Raji (cell line): Measurements from ENCODE around the gene P2RX2.

ENCODE experiments used
- POLR2A ChIP-seq: IDR thresholded peaks from 2 replicates; pipeline ENCODE4 v1.6.1; 2011; ENCODE audit warnings: low read depth, low read length, control low read depth; ENCODE audit not compliant: insufficient read depth

P2RX2 gene

DNA sequence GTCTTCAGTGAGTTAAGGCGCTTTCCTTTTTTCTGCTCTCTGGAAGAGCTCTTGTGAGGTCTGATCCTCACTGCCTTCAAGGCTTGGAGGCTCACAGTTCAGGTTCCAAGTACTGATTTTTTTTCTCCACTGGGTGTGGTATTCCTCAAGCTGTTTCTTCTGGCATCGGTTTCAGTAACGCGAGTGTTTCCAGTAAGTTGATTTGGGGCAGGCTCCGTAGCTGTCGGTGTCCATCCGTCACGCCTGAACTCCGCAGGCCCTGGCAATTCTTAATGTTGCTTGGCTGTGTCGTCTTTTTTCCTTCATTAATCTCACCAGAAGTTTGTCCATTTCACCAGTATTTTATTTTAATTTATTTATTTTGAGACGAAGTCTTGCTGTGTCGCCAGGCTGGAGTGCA lies 38.8 kb upstream of the P2RX2 start:
- no peak for TF ChIP-seq POLR2A

DNA sequence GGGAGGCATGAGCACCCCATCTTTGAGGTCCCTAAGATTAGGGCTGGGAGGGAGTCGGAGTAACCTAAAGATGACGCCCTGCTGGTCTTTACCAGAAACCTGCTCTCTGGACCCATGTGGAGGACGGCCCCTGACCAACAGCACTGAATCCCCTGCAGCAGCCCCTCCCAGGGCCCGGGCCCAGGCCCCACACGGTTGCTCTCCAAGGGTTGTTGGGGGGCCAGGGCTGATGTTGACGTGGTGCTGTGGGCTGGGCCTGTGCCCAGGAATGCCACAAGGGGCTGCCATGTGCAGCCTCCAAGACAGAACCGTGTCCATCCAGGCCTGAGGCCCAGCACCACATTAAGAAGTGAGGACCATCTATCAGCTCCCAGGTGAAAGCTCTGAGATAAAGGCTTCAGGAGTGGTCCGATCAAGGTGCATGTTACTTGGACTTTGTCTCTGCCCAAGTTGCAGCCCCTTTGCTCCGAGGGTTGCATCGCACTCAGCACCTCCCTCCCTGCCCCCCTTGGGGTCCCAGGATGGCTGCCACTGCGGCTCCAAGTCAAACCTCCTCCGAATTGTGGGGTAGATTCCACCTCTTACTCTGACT lies 37.8 kb upstream of the P2RX2 start:
- no peak for TF ChIP-seq POLR2A

DNA sequence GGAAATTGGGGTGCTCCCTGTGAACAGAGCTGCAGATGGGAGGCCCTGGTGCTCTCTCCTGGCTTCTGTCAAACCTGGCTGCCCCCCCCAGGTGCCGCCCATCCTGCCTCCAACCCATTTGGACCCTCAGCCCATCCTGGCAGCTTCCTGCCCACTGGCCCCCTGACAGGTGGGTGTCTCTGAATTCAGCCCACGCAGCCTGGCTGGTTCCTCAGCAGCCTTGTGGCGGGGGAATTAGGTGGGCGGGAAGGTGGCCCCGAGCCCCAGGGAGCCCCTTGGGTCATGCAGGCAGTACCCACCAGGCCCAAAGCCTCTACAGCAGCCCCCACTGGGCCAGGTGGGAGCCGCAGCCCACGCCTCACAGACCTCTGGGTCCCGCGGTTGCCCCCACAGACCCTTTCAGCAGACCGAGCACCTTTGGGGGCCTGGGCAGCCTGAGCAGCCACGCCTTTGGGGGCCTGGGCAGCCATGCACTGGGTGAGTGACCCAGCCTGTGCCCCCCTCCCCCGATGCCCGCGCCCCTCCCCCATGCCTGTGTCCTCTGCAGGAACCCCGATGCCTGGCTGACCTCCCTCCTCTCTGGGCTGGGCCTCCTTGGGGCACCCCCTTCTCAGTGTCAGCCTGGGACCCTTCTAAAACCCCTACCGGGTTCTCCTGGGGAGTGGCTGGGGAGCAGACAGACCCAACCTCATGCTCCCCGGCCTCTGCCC lies 37.1 kb upstream of the P2RX2 start:
- no peak for TF ChIP-seq POLR2A

DNA sequence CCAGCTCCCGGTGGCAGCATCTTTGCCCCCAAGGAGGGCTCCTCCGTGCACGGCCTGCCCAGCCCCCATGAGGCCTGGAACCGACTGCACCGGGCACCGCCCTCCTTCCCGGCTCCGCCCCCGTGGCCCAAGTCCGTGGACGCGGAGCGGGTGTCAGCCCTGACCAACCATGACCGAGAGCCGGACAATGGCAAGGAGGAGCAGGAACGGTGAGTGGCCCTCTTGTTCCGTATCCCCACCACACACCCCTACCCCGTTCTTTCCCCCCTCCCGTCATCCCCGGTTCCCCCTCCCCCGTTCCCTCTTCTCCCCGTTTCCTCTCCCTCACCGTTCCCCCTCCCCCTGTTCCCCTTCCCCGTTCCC lies 36.5 kb upstream of the P2RX2 start:
- no peak for TF ChIP-seq POLR2A

DNA sequence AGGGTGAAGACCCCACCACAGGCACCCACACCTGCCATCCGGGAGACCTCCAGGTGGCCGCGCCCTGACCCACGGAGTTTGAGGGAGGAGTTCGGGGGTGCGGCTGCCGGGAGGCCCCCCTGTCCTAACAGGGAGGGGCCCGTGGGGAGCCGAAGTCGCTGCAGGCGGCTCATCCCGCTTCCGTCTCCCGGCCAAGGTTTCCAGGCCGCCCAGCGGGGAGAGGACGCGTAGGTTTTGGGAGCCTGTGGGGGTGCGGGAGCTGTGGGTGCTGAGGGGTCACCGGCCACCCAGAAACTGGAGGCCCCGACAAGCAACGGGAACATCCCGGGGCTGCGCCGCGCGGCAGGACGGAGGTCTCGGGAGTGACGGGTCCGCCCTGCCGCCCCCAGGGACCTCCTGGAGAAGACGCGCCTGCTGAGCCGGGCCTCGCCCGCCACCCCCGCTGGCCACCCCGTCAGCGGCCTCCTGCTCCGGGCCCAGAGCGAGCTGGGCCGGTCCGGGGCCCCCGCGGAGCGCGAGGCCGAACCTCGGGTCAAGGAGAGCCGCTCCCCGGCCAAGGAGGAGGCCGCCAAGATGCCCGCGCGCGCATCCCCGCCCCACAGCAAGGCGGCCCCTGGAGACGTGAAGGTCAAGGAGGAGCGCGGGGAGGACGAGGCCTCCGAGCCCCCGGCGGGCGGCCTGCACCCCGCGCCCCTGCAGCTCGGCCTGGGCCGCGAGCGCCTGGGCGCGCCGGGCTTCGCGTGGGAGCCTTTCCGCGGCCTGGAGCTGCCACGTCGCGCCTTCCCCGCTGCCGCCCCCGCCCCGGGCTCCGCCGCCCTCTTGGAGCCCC lies 35.8 kb upstream of the P2RX2 start:
- TF ChIP-seq POLR2A, result no peak

DNA sequence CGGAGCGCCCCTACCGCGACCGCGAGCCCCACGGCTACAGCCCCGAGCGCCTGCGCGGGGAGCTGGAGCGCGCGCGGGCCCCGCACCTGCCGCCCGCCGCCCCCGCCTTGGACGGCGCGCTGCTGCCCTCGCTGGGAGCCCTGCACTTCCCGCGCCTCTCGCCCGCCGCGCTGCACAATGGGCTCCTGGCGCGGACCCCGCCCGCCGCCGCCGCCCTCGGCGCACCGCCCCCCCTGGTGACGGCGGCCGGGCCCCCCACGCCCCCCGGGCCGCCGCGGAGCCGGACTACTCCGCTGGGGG lies 35.2 kb upstream of the P2RX2 start:
- TF ChIP-seq POLR2A, result no peak

DNA sequence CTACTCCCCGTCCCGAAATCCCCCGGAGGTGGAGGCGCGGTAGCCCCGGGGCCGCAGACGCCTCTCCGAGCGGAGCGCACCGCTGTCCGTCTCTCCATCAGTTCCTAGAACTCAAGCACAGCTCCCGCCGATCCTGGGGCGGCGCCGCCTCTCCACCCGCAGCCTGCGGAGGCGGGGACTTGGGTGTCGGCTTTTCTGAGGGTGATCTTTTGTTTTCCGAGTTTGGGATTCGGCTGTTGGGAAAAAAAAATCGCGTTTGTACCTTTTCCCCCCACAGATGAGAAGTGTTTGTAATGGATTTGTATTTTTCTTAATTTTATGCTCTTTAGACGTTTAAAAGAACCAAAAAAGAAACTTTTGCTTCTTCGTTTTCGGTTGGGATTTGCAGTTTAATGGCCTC lies 34.8 kb upstream of the P2RX2 start:
- no peak for TF ChIP-seq POLR2A

DNA sequence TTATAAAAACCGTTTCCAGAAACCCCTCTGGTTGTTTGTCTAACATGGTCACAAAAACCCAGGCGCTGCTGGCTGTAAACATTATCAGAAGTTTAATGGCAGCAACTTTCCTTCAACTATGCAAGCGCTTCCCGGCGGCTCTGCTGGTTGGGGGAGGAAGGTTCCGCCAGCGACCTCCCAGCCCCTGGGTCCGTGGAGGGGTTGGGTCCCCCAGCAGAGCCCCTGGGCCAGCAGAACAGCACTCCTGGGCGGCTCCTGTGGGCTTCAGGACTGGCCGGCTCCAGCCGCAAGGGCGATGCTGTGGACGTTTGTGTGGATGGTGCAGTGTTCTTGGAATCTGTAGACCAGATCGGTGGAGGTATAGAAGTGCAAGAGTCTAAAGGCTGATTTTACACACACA lies 34.1 kb upstream of the P2RX2 start:
- TF ChIP-seq POLR2A, result no peak

DNA sequence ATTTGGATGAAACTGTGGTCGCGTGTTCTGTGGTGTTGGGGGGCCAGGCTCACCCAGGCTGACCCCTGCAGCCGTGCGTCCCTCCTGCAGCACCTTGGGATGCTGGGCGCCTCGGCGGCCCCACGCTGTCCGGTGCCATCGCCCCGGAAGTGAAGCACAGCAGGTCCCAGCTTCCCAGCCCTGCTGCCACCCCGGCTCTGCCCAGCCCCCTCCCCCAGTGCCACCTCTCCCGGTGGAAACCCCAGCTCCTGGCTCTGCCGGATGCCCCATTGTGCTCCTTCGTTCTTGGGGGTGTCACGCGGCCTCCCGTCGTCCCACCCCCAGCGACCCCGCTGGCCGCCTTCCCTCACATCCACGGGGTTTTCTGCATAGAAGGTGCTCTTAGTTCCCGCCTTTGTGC lies 33.4 kb upstream of the P2RX2 start:
- no peak for TF ChIP-seq POLR2A

DNA sequence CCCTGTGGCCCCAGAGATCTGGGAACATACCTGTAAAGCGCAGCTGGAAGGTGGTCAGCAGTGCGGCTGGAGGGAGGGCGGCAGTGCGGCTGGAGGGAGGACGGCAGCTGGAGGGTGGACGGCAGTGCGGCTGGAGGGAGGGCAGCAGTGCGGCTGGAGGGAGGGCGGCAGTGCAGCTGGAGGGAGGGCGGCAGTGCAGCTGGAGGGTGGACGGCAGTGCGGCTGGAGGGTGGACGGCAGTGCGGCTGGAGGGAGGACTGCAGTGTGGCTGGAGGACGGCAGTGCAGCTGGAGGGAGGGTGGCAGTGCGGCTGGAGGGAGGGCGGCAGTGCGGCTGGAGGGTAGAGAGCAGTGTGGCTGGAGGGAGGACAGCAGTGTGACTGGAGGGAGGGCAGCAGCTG lies 31.6 kb upstream of the P2RX2 start:
- TF ChIP-seq POLR2A, result no peak

DNA sequence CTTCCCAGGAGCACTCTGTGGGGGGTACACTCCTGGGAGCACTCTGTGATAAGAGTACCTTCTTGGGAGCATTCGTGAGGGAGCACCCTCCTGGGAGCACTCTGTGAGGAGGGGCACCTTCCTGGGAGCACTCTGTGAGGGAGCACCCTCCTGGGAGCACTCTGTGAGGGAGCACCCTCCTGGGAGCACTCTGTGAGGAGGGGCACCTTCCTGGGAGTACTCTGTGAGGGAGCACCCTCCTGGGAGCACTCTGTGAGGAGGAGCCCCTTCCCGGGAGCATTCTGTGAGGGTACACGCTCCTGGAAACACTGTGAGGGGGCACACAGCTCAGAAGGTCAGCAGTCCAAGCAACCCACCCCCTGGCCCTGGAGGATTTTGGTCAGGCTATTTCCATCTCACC lies 30.8 kb upstream of the P2RX2 start:
- no peak for TF ChIP-seq POLR2A

DNA sequence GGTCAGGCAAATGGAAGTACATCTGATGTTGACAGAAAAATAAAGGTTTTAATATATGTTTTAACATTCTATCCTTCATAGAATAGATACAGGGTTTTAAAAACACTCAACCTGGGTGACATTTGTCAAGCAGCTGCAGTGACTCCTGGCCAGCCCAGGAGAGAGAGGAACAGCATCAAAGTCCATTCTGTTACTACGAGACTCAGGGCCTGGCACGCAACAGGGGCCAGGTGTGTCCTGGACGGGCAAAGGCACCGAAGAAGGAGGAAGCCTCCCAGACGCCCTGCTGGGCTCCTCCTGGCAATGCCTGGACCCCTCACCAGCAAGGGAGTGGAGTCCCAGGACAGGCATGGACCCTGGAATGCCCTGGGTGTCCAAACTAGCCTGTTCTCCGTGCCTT lies 30.3 kb upstream of the P2RX2 start:
- no peak for TF ChIP-seq POLR2A

DNA sequence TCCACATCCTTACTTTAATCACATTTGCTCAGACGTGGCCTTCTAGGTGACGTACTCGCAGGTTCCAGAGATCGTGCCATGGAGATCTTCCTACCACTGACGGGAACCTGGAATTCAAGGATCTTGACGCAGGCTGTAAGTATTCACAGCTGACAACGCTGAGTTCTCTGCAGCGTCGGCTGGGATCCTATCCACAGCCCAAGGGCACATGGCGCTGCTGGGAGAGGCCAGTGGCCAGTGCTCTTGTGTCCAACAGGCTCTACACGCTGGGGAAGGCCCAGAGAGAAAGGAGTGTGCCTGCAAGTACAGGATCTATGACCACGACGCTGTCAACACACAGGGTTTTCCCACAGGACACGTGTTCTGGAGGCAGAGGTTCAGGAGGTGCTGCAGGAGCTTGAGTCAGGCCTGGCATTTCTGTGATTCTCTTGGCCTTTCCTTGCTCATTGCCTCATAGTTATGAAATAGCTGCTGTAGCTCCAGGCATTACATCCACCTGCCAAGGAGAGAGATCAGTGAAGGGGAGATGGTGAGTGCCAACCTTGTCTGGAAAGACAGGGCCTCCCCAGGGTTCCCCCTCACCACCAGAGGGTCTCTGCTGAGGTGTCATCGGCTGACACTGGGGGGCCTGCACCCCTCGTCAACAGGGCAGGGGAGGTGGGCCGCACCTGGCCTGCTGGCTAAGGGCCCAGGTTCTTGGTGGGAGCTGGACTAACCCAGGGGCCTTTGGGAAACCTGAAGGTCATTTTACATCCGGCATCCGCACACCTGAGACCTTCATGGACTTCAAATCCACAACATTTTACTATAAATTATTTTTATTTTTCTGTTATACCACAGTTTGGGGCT lies 29.5 kb upstream of the P2RX2 start:
- no peak for TF ChIP-seq POLR2A

DNA sequence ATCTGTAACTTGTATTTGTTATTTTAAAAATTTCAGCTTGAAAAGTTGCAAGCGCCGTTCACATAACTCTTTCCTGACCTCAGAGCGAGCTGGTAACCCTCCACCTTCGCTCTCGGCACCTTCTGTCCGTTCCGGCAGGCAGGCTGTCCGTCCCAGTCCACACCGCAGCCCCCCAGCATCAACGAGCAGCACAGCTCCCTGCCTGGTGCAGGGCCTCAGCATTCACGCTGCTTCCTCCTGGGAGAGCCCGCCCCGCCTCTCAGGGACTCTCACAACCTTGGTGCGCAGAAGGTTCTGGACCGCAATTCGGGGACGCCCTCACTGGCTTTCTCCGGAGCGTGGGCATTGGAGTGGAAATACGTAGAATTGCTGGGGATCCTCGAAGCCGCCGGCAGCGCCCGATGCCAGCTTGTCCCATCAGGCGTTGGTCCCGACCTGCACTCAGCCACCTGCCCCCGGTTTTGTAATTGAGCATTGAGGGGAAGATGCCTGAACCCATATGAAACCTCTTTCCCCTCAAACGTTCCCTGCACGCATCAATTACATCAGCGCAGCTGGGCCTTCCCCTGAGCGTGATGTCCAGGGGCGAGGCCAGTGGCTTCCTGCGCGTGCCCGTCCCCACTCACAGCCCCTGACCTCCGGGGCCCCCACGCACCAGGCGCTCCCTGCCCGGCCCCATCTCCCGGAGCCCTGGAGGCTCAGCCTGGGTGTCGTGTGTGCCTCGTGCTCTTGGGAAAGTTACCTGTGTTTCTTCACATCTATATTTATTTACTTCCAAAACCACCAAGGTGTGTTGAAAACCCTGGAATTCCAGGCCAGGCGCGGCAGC lies 27.3 kb upstream of the P2RX2 start:
- TF ChIP-seq POLR2A, result no peak
